Mucosa of rectum (tissue), 2 donors: ENCODE measurements around the gene CCDC158.
"Not testable (repeated sequence)": the region's sequence is repeated elsewhere in the genome, so short reads cannot be mapped to it uniquely, and the experiment has no call there.

Source experiments
- H3K27ac ChIP-seq, 2 donors: one replicate each; pipeline ENCODE4 v1.7.0; 2013; ENCODE audit warnings: inconsistent platforms in 2 of 2, low read depth in 2 of 2, low read length in 2 of 2
- H3K27me3 ChIP-seq, 2 donors: one replicate each; pipeline ENCODE4 v1.7.0; 2013; ENCODE audit warnings: low read length in 2 of 2; ENCODE audit not compliant: control insufficient read depth in 2 of 2, insufficient read depth in 2 of 2
- H3K36me3 ChIP-seq, 2 donors: one replicate each; pipeline ENCODE4 v1.7.0; 2013; ENCODE audit warnings: low read length in 2 of 2; ENCODE audit not compliant: control insufficient read depth in 2 of 2, insufficient read depth in 2 of 2
- H3K4me1 ChIP-seq, 2 donors: one replicate each; pipeline ENCODE4 v1.7.0; 2013; ENCODE audit warnings: low read length in 2 of 2, mild to moderate bottlenecking in 1 of 2; ENCODE audit not compliant: control insufficient read depth in 2 of 2, insufficient read depth in 2 of 2
- H3K4me3 ChIP-seq, 2 donors: one replicate each; pipeline ENCODE4 v1.7.0; 2013; ENCODE audit warnings: low read length in 2 of 2
- H3K9ac ChIP-seq, 2 donors: one replicate each; pipeline ENCODE4 v1.7.0; 2013; ENCODE audit warnings: low read length in 2 of 2, low read depth in 1 of 2, mild to moderate bottlenecking in 1 of 2
- H3K9me3 ChIP-seq, 2 donors: one replicate each; pipeline ENCODE4 v1.7.0; 2013; ENCODE audit warnings: low read length in 2 of 2; ENCODE audit not compliant: control insufficient read depth in 2 of 2
- donor health status: healthy.
- donor health status: Normal muscosa, but diverticular disease.

The CCDC158 gene

DNA sequence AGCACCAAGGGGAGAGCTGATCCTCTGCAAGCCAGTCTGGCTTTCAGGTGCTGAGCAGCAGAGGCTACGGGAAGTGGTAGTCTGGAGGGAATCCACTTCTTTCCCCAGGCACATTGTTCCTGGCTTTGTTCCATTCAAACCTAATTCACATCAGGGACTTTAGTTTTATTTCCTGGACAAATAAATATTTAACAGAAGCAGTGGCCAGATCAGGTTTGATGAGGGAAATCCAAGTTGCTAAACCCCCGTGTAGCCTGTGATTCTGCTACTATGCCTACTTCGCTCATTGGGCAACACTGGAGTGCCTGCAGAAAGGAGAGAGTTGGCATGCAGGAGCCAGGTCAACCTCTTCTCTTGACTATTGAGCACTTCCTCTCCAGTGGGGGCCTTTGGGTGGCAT, 128.2 kb downstream of the CCDC158 start:
- Histone ChIP-seq H3K36me3 (peaks cover 0 to 2% of the 10 kb centered on the region in 2 donors), H3K9ac (no peak overlapping the region), H3K4me3 (no peak overlapping the region), H3K27ac (no peak overlapping the region), H3K27me3 (no peaks in the 10 kb centered on the region), H3K9me3 (no peaks in the 10 kb centered on the region), H3K4me1 (no peaks in the 10 kb centered on the region)

DNA sequence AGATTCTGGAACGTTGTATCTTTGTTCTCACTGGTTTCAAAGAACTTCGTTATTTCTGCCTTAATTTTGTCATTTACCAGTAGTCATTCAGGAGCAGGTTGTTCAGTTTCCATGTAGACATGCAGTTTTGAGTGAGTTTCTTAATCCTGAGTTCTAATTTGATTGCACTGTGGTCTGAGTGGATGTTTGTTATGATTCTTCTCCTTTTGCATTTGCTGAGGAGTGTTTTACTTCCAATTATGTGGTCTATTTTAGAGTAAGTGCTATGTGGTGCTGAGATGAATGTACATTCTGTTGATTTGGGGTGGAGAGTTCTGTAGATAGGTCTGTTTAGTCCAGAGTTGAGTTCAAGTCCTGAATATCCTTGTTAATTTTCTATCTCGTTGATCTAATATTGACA, 133.1 kb downstream of the CCDC158 start:
- not testable (repeated sequence) for H3K9me3 ChIP-seq, H3K9ac ChIP-seq, H3K4me3 ChIP-seq, H3K36me3 ChIP-seq, H3K27ac ChIP-seq, H3K27me3 ChIP-seq, H3K4me1 ChIP-seq

DNA sequence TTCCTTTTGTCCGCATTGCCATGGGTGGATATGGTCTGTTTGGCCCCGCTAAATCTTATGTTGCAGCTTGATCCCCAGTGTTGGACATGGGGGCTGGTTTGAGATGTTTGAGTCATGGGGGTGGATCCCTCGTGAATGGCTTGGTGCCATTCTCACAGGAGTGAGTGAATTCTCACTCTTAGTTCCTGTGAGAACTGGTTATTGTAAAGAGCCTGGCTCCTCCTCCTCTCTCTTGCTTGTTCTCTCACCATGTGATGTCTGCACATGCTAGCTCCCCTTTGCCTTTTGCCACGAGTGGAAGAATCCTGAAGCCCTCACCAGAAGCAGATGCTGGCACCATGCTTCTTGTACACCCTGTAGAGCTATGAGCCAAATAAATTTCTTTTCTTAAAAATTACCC, 137.0 kb downstream of the CCDC158 start:
- Histone ChIP-seq H3K4me3 (no peak overlapping the region), H3K9ac (no peak overlapping the region), H3K27ac (no peak overlapping the region), H3K27me3 (no peaks in the 10 kb centered on the region), H3K36me3 (no peaks in the 10 kb centered on the region), H3K4me1 (peaks cover 0 to 2% of the 10 kb centered on the region in 2 donors), H3K9me3 (no peaks in the 10 kb centered on the region)

DNA sequence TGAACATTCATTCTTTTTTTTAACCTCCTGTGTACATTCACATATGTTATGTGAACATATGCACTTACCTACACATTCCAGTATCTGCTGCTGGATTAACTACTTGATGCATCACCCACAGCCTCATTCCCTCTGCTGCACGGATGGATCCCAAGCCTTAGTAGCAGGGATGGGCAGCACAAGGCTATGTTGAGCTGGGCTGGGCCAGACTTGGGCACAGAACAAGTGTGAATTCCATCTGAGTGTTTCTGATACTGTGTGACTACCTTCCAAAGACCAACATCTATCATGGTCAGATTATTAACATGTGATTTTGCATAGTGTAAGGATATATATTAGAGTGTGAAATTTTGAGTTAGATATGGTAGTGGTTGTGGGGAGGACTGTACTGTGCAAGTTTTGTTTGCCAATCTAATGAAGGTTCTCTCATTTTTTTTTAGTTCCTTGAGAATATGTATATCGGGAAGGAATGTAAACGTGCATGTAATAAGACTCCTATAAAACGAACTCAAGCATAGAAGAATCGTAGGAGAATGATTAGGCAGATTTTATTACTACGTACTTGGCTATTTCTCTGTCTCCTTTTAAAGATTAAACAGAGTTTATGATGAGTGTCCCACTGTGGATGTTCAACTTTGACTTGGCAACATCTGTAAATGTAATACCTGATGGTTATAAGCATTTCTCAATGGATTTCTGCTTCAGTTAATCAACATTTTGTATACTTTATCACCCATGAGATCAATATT, 137.8 kb downstream of the CCDC158 start:
- H3K27ac ChIP-seq = peak overlapping the region; percentile 0 to 4
- no peak overlapping the region for H3K9ac ChIP-seq
- H3K36me3 ChIP-seq = no peaks in the 10 kb centered on the region
- no peaks in the 10 kb centered on the region for H3K9me3 ChIP-seq
- H3K27me3 ChIP-seq = no peaks in the 10 kb centered on the region
- peaks cover 3 to 8% of the 10 kb centered on the region in 2 donors for H3K4me1 ChIP-seq
- no peak overlapping the region for H3K4me3 ChIP-seq

DNA sequence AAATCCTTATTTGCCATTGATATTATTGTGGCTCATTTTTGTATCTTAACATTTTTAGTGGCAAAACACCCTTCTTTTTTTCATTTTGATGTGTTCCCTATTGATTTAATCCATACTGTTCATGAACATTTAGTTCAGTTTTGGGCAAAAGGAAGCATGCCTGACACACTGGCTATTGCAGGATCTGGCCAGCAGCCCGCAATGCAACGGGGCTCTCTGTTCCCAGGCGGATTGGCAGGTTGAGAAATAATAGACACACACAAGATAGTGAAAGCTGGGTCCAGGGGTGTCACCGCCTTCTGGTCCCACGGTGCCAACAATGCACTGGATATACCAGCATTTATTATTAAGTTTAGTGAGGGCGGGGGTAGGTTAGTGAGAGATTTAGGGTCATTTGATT, 139.3 kb downstream of the CCDC158 start:
- not testable (repeated sequence) for H3K27ac ChIP-seq, H3K9me3 ChIP-seq, H3K36me3 ChIP-seq, H3K27me3 ChIP-seq, H3K4me3 ChIP-seq, H3K9ac ChIP-seq
- peaks cover 3 to 13% of the 10 kb centered on the region in 2 donors for H3K4me1 ChIP-seq

DNA sequence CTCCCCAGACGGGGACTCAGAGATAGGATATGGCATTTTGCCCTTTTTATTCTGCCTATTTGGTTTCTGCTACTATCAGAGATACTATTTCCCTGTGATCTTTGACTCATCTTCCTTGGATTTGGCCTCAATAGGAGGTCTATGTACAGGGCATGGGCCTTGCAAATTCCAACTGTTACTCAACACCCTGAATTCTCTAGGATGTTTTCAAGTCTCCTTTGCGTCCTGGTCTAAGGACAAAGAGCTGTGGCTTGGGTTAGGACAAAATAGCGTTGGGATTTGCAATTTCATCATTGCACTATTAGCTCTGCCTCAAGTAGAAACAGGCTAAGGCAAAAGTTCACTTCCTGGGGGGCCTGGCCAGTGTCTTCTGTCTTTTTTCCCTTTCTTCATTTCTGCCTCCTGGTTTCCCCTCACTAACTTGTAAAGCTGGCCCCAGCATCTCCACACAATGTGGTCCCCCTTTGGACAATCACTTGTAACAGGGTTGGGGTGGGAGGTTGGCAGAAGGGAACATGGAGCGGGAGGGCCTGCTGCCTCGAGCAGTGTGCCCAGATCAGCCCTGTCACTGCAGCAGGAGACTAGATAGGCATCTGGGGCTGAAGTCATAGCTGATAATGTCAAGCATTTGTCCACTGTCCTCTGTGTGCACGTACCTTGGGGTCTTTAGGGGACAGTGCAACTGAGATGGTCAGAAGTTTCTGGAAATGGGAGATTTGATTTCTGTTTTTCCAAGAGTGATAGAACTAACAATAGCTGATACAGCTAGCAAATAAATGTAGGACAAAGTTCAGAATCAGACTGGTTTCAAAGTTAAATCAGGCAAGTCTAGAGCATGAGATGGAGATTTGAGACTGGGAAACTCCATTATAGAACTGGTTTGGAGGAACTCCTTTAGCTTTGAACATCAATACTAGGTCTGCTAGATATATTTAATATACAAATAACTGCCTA, 140.2 kb downstream of the CCDC158 start:
- peaks cover 3 to 13% of the 10 kb centered on the region in 2 donors for H3K4me1 ChIP-seq
- no peaks in the 10 kb centered on the region for H3K27me3 ChIP-seq
- no peaks in the 10 kb centered on the region for H3K36me3 ChIP-seq
- H3K9ac ChIP-seq = no peak overlapping the region
- no peaks in the 10 kb centered on the region for H3K9me3 ChIP-seq
- H3K4me3 ChIP-seq = no peak overlapping the region
- H3K27ac ChIP-seq = no peak overlapping the region

DNA sequence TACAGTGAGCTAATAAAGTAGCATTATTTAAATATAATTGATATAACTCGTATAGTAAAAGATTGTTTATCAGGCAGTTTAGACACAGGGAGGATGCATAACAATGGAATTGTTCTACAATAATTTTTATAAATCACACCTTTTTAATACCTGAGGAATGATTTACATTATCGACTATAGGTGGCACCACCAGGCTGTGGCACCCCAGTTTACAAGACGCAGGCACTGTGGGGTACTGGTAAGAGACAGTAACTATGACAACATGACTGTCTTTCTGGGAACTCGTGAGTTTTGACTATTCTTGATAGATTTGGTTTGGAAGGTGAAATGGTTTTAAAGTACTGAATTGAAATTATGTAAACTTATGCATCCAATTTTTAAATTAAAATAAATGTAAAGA, 141.5 kb downstream of the CCDC158 start:
- Histone ChIP-seq H3K27ac (no peak overlapping the region), H3K4me1 (peaks cover 3 to 15% of the 10 kb centered on the region in 2 donors), H3K9ac (no peak overlapping the region), H3K27me3 (no peaks in the 10 kb centered on the region), H3K36me3 (no peaks in the 10 kb centered on the region), H3K9me3 (no peaks in the 10 kb centered on the region), H3K4me3 (no peak overlapping the region)

DNA sequence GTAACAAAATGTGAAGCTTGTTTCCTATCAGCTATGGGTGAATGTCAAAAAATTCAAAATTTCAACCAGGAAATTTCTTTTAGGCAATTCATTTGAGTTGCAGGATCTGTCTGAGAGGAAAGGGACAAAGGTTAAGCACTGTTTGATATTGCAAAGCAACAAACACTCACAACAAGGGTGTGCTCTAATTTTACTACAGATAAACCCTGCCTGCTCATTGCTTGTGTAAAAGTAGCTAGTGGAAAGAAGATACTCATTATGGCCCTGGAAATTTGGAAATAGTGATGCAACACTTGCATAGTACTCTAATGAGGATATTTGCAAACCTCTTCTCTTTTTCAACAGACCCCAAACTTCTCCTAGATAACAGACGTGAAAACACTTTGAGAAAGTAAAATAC, 142.4 kb downstream of the CCDC158 start:
- no peak overlapping the region for H3K4me3 ChIP-seq
- no peaks in the 10 kb centered on the region for H3K36me3 ChIP-seq
- H3K9me3 ChIP-seq = no peaks in the 10 kb centered on the region
- no peak overlapping the region for H3K9ac ChIP-seq
- no peaks in the 10 kb centered on the region for H3K27me3 ChIP-seq
- H3K4me1 ChIP-seq = peaks cover 3 to 18% of the 10 kb centered on the region in 2 donors
- H3K27ac ChIP-seq = no peak overlapping the region

DNA sequence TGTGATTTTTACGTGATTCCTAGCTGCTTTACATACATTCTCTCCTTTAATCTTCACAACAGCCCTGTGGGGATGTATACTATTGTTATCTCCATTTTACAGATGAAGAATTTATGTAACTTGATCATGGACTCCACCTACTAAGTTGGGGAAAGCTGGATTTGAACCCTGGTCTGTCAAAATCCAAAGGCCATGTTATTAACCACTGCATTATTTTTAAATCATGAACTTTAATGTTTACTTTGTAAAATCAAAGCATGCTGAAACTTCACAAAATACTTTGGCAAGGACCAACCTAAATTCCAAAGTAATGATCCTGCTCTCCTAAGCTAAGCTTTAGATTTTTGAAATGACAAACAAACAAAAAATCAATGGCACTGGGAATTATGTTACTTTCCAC, 143.3 kb downstream of the CCDC158 start:
- peaks cover 3 to 18% of the 10 kb centered on the region in 2 donors for H3K4me1 ChIP-seq
- H3K27ac ChIP-seq = no peak overlapping the region
- H3K4me3 ChIP-seq = no peak overlapping the region
- H3K9ac ChIP-seq = no peak overlapping the region
- H3K27me3 ChIP-seq = no peaks in the 10 kb centered on the region
- H3K9me3 ChIP-seq = no peaks in the 10 kb centered on the region
- H3K36me3 ChIP-seq = no peaks in the 10 kb centered on the region

DNA sequence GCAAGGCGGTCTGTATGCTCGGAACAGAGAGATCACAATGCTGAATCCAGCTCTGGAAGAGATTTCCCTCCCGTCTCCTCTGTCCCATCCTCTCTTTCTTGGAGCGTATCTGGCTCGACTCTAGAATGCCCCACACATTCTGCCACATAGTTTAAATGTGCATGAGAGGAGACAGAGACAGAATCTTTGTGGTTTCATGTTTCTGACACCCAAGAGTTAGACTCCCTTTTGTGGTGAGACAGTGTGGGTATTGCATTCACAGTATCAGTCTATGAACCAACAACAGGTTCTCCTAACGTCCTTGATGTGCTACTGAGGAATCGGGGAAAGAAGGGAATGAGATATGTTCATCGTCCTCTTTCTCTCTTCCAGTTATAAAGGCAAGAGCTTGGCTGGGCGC, 144.1 kb downstream of the CCDC158 start:
- no peak overlapping the region for H3K4me3 ChIP-seq
- H3K27ac ChIP-seq = no peak overlapping the region
- no peaks in the 10 kb centered on the region for H3K36me3 ChIP-seq
- no peak overlapping the region for H3K9ac ChIP-seq
- H3K4me1 ChIP-seq = peaks cover 3 to 18% of the 10 kb centered on the region in 2 donors
- no peaks in the 10 kb centered on the region for H3K9me3 ChIP-seq
- H3K27me3 ChIP-seq = no peaks in the 10 kb centered on the region
